Suprapubic skin (tissue), 4 donors: ENCODE results near the gene PCDHGA7.

Source experiments
- EP300 ChIP-seq: sonication (generic); formaldehyde crosslinking; IDR thresholded peaks from one replicate; pipeline ENCODE4 v1.6.1; 2017; ENCODE audit warnings: antibody characterized with exemption
- POLR2A ChIP-seq, 2 donors: fragments of 450-650 bp; IDR thresholded peaks; one replicate each; pipeline ENCODE4 v1.6.1; 2017; ENCODE audit warnings: antibody characterized with exemption in 2 of 2, mild to moderate bottlenecking in 2 of 2, moderate library complexity in 2 of 2
- POLR2AphosphoS5 ChIP-seq, 3 donors: sonication (generic); formaldehyde crosslinking; IDR thresholded peaks; one replicate each; pipeline ENCODE4 v1.6.1; 2017; ENCODE audit warnings: antibody characterized with exemption in 3 of 3
- TF ChIP-seq, protein P1 (sequence below), 2 donors: fragments of 200-600 bp in 1 of 2; fragments of 450-650 bp in 1 of 2; sonication (generic) in 1 of 2; IDR thresholded peaks; one replicate each; pipeline ENCODE4 v1.5.1; 2016 to 2019; ENCODE audit warnings: antibody characterized with exemption in 2 of 2, mild to moderate bottlenecking in 1 of 2, moderate library complexity in 1 of 2

DNA sequence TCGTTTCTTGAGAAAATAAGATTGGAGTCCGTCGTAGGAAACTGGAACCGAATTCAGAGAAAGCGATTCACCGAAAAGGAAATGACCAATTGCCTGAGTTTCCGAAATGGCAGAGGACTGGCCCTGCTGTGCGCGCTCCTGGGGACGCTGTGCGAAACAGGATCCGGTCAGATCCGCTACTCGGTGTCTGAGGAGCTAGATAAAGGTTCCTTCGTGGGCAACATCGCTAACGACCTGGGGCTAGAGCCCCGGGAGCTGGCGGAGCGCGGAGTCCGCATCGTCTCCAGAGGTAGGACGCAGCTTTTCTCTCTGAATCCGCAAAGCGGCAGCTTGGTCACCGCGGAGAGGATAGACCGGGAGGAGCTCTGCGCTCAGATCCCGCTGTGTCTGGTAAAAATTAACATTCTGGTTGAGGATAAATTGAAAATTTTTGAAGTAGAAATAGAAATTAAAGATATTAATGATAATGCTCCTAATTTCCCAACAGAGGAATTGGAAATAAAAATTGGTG lies 38.5 kb upstream of the PCDHGA7 start:
- TF ChIP-seq, protein P1, sequence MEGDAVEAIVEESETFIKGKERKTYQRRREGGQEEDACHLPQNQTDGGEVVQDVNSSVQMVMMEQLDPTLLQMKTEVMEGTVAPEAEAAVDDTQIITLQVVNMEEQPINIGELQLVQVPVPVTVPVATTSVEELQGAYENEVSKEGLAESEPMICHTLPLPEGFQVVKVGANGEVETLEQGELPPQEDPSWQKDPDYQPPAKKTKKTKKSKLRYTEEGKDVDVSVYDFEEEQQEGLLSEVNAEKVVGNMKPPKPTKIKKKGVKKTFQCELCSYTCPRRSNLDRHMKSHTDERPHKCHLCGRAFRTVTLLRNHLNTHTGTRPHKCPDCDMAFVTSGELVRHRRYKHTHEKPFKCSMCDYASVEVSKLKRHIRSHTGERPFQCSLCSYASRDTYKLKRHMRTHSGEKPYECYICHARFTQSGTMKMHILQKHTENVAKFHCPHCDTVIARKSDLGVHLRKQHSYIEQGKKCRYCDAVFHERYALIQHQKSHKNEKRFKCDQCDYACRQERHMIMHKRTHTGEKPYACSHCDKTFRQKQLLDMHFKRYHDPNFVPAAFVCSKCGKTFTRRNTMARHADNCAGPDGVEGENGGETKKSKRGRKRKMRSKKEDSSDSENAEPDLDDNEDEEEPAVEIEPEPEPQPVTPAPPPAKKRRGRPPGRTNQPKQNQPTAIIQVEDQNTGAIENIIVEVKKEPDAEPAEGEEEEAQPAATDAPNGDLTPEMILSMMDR (IDR thresholded peaks at IDR 0.05), result no peak
- no peak for TF ChIP-seq POLR2AphosphoS5 (IDR thresholded peaks at IDR 0.05)
- no peak for TF ChIP-seq EP300
- TF ChIP-seq POLR2A (IDR thresholded peaks at IDR 0.05), result no peak
